ENCODE data around the gene DDX10. TPM values are rescaled to one million over a fixed set of nuclear protein-coding genes. Genes with fewer than 3 reads are reported as not detected.
A peak's percentile ranks its signal among the peaks of the same experiment; 100 is the strongest.
"Not testable (repeated sequence)": the region's sequence is repeated elsewhere in the genome, so short reads cannot be mapped to it uniquely, and the experiment has no call there.

Gene DDX10
- polyA plus RNA-seq, 10 donors = 18.3 to 27.2 (median 21.9) TPM

DNA sequence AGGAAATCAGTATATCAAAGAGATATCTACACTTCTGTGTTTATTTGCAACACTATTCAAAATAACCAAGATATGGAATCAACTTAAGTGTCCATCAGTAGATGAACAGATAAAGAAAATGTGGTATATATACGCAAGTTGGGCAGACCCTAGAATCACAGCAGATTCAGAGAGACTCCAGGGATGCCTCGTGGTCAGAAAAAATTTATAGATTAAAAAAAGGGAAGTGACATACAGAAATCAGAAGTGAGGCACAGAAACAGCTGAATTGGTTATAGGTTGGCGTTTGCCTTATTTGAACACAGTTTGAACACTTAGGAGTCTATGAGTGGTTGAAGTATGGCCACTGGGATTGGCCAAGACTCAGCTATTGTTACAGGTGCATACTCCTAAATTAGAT is 10.8 kb upstream of the DDX10 start:
- DNase-seq = not testable (repeated sequence)

DNA sequence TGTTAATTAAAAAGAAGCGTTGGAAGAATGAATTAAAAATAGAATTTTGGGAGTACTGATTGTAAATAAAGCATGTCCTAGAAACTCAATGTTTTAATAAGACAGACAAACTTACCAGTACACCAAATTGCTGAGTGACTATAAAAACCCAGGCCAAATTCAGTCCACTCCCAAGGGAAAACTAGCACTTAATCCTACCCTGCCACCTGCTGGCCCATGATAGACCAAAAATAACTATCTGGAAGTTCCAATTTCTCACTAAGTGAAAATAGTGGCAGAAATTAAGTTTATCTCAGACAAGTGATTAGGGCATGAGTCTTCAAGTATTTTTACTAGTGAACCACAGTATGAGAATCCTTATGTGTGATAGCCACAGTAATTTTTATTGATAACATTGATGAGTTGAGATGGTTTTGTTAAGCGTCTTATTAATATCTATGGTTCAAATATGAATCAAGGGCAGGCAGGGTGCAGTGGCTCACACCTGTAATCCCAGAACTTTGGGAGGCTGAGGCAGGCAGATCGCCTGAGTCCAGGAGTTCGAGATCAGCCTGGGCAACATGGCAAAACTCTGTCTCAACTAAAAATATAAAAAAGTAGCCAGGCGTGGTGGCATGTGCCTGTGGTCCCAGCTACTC is 9.8 kb upstream of the DDX10 start:
- no peak for DNase-seq

DNA sequence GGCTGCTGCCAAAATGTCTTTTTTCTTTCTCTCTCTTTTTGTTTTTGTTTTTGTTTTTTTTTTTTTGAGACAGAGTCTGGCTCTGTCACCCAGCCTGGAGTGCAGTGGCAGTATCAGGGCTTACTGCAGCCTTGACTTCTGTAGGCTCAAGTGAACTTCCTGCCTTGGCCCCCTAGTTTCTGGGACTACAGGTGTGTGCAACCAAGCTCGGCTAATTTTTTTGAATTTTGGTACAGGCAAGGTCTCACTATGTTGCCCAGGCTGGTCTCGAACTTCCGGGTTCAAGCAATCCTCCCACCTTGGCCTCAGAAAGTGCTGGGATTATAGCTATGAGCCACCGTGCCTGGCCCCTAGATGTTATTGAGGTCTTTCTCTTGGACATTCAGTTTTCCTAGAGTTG is 2.2 kb upstream of the DDX10 start:
- DNase-seq = no peak

DNA sequence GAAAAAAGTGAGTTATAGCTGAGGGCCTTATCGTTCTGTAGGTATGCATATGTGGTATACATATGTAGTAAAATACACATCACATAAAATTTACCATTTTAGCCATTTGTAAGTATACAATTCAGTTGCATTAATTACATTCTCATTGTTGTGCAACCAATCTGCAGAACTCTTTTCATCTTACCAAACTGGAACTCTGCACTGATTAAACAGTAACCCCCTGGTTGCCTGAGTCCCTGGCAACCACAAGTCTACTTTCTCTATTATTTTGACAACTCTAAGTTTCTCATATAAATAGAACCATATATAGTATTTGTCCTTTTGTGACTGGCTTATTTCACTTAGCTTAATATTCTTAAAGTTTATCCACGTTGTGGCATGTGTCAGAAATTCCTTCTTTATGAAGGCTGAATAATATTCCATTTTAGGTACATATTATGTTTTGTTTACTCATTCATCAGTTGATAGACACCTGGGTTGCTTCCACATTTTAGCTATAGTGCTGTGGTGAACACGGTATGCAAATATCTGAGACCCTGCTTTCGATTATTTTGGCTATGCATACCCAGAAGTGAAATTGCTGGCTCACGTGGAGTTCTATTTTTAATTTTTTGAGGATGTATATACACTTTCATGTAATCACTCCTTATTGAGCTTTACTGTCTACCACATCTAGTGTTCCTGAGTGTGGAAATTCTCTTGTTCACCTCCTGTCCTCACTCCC is 1.6 kb upstream of the DDX10 start:
- no peak for DNase-seq

DNA sequence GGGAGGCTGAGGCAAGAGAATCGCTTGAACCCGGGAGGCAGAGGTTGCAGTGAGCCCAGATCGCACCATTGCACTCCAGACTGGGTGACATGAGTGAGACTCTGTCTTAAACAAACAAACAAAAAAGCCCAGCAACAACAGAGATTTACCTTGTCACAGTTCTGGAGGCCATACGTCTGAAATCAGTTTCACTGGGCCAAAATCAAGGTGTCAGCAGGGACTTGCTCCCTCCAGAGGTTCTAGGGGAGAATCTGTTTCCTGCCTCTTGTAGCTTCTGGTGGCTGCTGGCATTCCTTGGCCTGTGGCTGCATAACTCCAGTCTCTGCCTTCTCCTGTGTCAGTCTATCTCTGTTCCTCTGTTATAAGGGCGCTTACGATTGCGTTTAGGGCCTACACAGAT is 1.5 kb downstream of the DDX10 start:
- DNase-seq = no peak

DNA sequence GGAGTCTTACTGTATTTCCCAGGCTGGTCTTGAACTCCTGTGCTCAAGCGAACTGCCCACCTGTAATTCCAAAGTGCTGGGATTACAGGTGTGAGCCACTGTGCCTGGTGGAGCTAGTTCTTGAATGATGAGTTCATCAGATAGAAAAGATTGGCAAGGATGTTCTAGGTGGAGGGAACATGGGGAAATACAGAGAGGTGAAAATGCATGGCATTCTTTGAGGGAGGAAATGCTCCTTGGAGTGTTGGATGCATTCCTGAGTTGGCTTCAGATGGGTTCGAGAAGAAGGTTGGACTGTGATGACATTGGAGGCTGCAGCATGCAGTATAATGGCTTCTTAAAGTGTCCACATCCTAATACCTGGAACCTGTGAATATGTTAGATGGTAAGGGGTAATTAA is 4.4 kb downstream of the DDX10 start:
- no peak for DNase-seq

DNA sequence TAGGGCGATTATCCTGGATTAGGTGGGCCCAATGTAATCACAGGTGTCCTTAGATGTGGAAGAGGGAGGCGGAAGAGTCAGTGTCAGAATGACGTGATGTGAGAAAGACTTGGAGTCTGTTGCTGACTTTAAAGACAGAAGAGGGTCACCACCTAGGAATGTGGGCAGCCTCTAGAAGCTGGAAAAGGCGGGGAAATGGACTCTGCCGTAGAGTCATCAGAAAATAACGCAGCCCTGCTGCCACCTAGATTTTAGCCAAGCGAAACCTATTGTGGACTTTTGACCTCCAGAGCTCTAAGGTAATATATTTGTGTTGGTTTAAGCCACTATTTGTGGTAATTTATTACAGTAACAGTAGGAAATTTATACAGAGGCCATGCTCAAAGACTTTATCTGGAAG is 4.8 kb downstream of the DDX10 start:
- no peak for DNase-seq

GRCh38 chr11:108670451-108670850 is 5.6 kb downstream of the DDX10 start:
- DNase-seq = peak; percentile 25 to 45 (median 28)

GRCh38 chr11:108672113-108672512 is 7.2 kb downstream of the DDX10 start:
- peak in 1 of 3 donors; percentile 23 for DNase-seq

GRCh38 chr11:108672786-108673185 is 7.9 kb downstream of the DDX10 start:
- DNase-seq = peak in 1 of 3 donors; percentile 21

GRCh38 chr11:108679045-108679444 is 14.2 kb downstream of the DDX10 start:
- DNase-seq = no peak

GRCh38 chr11:108680271-108680670 is 15.4 kb downstream of the DDX10 start:
- no peak for DNase-seq

DNA sequence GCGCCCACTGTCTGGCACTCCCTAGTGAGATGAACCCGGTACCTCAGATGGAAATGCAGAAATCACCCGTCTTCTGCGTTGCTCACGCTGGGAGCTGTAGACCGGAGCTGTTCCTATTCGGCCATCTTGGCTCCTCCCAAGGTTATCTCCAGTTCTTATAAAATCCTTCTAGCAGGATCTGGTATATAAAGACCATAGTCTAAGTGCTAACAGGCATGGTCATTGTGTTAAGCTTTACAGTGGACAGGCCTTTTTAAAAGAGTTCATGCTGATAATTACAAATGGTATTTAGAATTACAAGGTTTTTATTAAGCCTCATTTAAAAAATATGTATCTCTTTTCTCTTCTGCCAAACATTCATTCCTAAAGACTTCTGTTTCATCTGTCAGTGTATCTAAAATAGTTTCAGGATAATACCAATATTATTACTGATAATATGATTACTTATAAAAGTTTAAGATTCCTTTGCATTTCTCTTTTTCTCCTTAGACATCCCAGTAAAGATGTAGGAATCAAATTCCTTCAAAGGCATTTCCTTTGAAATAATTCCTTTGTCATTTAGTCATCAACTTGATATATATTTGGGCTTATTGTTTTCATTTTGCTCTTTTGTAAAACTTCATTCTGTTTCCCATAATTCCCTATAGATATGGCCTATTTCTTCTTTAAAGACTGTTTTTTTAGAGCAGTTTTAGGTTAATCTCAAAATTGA is 20.7 kb downstream of the DDX10 start:
- no peak for DNase-seq

GRCh38 chr11:108693852-108694251 is 29.0 kb downstream of the DDX10 start:
- DNase-seq = no peak

- peak in 1 of 3 donors; percentile 44 for DNase-seq
These were observed 30.0 kb downstream of the DDX10 start for GRCh38 chr11:108694846-108695245.

GRCh38 chr11:108697872-108698473 is 33.1 kb downstream of the DDX10 start:
- DNase-seq = peak; percentile 71 to 86 (median 79)

- DNase-seq = no peak
These were observed 34.2 kb downstream of the DDX10 start for GRCh38 chr11:108698844-108699642.

DNA sequence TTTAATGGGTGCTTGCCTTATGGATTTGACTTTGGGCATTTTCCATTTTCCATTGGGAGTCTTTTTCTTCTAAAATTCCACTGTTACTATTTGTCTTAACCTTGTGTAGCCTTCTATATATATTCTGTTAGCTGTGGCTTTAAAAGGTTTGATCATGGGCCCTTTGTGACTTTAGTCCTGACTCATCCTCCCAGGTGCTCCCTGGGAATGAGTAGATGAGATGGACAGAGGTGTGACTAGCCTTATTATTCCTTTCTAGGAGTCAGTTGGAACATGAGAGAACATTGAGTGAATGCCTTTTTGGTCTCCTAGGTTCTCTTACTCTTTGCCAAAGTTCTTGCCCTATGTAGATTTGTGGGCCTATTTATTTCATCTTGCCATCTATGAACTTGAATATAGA is 39.0 kb downstream of the DDX10 start:
- no peak for DNase-seq

DNA sequence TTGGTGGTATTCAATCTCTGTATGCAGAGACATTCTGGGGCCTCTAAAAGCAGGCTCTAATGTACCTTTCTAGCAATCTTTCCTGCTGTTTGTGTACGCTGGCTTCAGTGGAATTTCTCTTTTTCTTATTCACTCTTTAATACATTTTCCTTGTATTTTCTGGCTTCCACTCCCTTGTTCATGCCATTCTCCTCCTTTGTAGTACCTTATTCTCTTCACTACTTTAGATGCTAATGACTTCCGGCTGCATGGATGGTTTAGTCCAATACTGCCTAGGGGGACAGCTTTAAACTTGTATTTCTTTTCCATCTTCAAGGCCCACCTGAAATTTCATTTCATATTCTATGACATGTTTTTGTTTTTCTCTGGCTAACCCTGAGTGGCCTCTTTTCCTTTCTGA is 40.2 kb downstream of the DDX10 start:
- no peak for DNase-seq

GRCh38 chr11:108708173-108708572 is 43.3 kb downstream of the DDX10 start:
- no peak for DNase-seq

GRCh38 chr11:108709741-108710140 is 44.9 kb downstream of the DDX10 start:
- no peak for DNase-seq
